HG02870 (cell line): ENCODE results near the gene DBH.
"Not testable (repeated sequence)": the region's sequence is repeated elsewhere in the genome, so short reads cannot be mapped to it uniquely, and the experiment has no call there.

Source experiments
- ATAC-seq: cut with Tn5 transposase; IDR thresholded peaks from one replicate; pipeline ENCODE4 v1.9.1; 2021; ENCODE audit warnings: mild to moderate bottlenecking, moderate library complexity; ENCODE audit not compliant: unreplicated experiment

DBH gene

GRCh38 chr9:133664173-133665050, 28.2 kb downstream of the DBH start:
- ATAC-seq, result no peak

GRCh38 chr9:133665096-133665495, 28.9 kb downstream of the DBH start:
- ATAC-seq, result no peak

- no peak for ATAC-seq
These were observed 29.4 kb downstream of the DBH start for GRCh38 chr9:133665535-133665934.

DNA sequence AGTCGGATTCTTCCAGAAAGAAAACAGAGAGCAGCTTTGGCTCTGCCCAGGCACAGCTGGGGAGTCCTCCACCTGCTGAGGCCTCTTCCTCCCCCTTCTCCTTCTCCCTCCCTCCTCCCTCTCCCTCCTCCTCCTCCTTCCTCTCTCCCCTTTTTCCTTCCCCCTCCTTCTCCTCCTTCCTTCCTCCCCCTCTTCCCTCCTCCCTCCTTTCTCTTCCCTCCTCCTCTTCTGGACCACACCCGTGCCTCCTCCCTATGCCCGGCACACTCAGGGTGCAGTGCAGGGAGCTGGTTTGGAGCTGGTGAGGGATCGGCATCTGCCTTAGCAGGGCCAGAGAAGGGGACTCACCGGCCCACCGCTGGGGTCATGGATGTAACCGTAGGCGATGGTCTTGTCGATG, 30.2 kb downstream of the DBH start:
- ATAC-seq, result no peak

DNA sequence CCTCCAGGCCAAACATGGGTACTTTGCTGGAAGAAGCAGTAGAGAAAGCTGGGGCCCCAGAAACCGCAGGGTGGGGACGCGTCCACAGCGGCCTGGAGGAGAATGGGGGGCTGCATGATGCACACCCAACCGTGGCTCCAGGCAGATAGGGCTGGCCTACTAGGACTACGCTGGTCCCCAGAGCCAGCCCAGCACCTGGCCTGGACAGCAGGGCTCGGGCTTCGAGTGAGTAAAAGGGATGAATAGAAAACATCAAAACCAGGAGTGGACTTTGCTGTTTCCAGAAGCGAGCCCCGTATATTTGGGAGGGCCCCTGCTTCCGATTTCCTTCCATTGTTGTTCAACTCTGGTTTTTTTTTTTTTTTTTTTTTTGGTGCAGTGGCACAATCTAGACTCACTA, 30.7 kb downstream of the DBH start:
- ATAC-seq, result no peak

DNA sequence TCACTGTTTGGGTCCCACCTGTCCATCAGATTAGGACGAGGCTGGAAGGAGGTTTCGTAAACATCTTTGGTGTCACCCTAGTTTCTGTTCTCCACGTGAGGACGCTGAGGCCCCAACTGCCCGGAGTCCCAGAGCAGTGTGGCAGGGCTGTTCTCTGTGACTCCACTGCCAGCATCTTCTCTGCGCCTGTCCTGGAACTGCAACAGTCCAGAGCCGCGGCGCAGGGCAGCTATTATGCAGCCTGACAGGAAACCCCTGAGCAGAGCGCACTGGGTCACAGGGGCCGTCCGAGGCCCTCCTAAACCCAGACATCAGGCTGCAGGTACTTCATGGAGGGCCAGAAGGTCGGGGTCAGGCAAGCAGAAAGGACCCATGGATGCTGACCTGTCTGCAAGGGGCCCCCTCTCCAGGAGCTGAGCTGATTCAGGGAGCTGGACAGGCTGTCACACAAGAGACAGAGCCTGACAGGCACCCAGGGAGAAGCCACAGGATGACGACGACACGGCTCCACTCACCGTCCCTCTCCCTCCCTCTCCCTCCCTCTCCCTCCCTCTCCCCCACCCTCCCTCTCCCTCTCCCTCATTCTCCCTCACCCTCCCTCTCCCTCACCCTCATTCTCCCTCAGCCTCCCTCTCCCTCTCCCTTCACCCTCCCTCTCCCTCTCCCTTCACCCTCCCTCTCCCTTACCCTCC, 31.7 kb downstream of the DBH start:
- no peak for ATAC-seq

DNA sequence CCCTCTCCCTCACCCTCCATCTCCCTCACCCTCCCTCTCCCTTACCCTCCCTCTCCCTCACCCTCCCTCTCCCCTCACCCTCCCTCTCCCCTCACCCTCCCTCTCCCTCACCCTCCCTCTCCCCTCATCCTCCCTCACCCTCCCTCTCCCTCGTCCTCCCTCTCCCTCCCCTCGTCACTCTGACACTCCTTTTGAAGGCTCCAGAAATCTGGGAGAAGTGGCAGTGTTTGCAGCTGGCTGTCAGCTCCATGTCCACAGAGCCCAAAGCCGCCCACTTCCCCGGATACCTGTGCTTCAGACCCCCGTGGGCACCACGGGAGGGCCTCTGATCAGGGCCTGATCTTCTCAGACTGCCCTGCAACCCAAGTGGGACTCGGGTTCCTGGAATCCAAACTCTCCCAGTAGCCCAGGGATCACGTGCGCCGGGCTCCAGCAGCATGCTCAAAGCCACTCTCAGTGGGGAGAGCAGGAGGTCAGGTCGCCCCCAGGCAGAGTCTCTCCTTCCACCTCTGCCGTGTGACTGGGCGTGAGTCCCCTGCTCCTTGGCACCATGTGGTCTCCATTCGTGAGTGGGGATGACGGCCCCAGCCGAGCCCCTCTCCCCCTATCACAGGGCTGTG, 33.1 kb downstream of the DBH start:
- no peak for ATAC-seq

- no peak for ATAC-seq
These were observed 34.3 kb downstream of the DBH start for GRCh38 chr9:133670466-133670865.

GRCh38 chr9:133671371-133671770, 35.2 kb downstream of the DBH start:
- no peak for ATAC-seq

DNA sequence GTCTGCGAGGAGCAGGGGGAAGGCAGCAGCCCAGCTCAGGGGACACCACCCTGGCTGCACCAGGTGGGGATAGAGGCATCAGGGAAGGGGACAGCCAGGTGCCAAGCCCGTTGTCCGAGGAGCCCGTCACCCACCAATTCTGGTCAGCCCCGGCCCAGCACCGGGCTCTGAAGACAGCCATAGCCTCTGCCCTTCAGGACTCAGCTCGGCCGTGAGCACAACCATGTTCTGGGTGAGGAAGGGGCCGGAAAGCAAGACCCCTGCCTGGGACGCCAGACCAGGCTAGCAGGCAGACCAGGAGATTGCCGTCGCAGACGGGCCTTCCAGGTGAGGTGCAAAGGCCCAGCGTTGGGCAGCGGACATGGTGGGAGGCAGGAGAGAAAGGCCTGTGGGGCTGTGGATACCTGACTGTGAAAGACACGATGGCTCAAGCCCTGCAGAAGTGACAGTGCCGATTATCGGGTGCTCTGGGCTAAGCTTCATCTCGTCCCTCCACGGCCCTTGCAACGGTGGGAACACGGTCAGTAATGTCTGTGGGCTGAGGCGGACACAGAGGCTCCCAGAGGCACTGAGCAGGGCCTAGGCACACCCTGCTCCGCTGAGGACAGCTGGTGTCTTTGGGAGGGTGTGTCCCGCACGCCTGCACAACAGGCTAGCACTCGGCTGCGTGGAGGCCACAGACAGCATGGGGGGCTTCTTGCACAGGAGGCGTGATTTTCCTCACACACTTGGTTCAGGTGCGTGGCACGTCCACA, 36.5 kb downstream of the DBH start:
- no peak for ATAC-seq

GRCh38 chr9:133673258-133673655, 37.1 kb downstream of the DBH start:
- ATAC-seq, result no peak

- ATAC-seq, result no peak
These were observed 37.9 kb downstream of the DBH start for GRCh38 chr9:133674091-133674490.

- ATAC-seq, result not testable (repeated sequence)
These were observed 39.6 kb downstream of the DBH start for GRCh38 chr9:133675796-133676195.

DNA sequence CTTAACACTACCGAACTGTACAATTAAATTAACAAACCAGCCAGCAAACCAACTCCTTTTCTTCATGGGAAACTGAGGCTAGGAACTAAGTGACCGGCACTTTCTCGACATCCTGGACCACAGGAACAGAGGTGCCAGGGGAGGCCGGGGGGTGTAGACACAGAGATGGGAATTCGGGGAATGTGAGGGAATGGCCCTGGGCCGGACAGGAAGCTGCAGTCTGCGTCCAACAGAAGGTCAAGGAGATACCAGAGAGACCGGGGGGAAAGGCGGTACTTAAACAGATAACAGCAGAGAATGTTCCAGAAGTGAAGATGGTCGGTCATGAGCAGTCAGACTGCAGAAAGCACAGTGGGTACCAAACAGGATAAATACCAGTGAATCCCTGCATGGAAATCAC, 40.3 kb downstream of the DBH start:
- ATAC-seq, result no peak

DNA sequence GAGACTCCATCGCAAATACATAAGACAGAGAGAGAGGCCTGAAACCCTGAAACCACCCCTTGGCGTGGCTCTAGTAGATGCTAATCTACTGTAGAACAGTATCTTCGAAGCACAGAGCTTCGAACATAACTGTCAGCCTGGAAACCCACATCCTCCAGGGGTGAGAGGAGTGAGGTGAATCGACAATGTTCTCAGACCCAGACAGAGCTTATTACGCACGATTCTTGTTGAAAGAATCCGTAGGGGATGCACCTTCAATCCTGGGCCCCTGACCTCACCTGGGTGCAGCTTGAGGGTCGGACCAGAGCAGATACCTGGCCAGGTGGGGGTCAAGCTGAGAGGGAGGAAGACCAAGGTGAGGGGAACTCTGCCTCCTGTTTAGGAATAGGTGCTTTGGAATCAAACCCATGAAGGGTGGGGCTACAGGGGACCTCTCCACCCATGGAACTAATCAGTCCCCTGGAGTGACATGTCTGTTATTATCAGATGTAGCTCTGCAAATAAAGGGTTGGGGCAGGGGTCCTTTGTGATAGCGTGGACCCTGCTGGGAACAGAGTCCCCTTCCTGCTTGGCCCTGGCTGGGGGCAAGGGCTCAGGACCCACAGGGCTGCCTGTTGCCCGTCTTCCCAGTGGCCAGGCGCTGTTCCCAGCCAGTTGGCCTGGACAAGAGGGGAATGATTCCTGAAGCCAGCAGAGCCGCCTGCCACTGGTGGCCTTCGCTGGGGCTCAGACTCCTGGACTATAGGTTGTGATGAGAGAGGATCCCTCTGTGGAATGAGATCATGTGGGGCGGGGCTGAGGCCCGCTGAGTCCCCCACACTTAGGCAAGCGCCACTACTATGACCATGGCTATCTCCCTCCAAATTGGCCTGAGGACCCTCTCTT, 41.2 kb downstream of the DBH start:
- no peak for ATAC-seq

DNA sequence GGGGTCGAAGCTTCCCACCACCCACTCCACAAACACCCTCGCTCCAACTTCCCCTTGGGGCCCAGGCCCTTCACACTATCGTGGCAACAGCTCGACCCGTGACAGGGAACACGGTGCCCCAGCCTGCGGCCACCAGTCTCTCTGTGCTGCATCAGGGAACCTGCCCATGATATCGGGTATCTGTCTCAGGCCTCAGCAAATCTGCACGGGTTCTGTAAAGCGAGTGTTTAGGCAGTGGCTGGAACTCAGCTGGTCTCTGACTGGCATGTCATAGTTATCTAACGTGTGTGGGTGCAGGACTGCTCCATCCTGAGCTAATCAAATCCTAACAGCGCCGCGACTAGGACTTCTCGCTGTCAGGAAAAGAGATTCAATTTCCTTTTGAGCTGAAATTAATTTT, 42.9 kb downstream of the DBH start:
- ATAC-seq, result no peak

DNA sequence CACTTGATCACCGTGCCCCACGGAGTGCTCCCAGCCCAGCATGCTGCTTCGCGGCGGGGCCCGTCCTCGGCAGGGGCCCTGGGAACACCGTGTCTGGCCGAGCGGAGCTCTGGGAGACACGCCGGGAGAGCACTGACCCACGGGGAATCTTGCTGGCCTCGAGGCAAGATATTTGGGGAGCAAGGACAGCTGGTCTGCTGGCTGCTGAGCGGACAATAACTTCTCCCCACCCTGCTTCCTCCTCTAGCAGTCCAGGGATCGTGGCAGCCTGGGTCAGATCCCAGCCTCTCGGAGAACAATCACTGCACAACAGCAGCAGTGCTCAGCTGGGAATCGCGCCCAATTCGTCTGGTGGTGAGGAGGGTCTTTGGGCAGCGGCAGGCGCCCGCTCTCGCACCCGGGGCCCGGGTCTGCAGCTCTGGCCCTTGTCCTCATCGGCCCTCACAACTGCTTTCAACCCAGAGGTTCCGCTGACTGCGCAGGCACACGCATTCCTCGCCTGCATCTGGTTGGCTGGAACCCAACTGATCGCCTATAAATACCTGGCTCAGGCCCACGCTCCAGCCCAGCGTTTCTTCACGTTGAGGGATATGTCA, 43.4 kb downstream of the DBH start:
- ATAC-seq, result no peak

- no peak for ATAC-seq
These were observed 44.2 kb downstream of the DBH start for GRCh38 chr9:133680250-133680975.

- no peak for ATAC-seq
These were observed 45.0 kb downstream of the DBH start for GRCh38 chr9:133680976-133681657.
